HG03520 (cell line): ENCODE data around the gene HRH4.

Experiments used
- ATAC-seq: cut with Tn5 transposase; IDR thresholded peaks from one replicate; pipeline ENCODE4 v1.9.1; 2021; ENCODE audit warnings: mild to moderate bottlenecking, moderate library complexity; ENCODE audit not compliant: unreplicated experiment

The HRH4 gene

GRCh38 chr18:24504401-24504800 is 44.0 kb downstream of the HRH4 start:
- ATAC-seq, result no peak

- ATAC-seq, result no peak
These were observed 45.7 kb downstream of the HRH4 start for GRCh38 chr18:24506175-24506574.

- ATAC-seq, result no peak
These were observed 49.0 kb downstream of the HRH4 start for GRCh38 chr18:24509435-24509834.

GRCh38 chr18:24514439-24514838 is 54.0 kb downstream of the HRH4 start:
- peak; percentile 72 for ATAC-seq

DNA sequence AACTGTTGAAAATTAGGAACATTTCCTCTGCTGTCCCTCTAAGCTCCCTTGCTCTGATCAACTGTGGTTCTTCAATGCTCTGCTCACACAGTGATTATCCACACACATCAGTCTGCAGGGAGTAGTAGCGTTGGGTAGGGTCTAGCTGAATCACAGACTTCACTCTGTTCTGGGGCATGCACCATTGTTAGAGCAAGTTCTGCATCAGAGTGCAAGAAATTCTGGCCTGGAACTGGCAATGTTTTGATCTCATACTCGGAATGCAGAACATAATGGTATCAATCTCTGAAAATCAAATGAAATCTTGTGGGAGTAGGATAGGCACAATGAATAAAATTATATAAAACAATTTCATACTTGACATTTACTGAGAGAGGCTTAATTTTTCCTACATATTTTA is 55.3 kb downstream of the HRH4 start:
- ATAC-seq, result no peak

GRCh38 chr18:24516261-24516660 is 55.8 kb downstream of the HRH4 start:
- no peak for ATAC-seq

- ATAC-seq, result no peak
These were observed 57.1 kb downstream of the HRH4 start for GRCh38 chr18:24517554-24517953.

- no peak for ATAC-seq
These were observed 58.2 kb downstream of the HRH4 start for GRCh38 chr18:24518596-24518995.
